ENCODE results near the gene PARD3B.

PARD3B gene

GRCh38 chr2:205494537-205495235, 949.4 kb downstream of the PARD3B start:
- no peak for DNase-seq

- DNase-seq, result no peak
Measured at GRCh38 chr2:205495819-205496218, 950.5 kb downstream of the PARD3B start.

- no peak for DNase-seq
Measured at GRCh38 chr2:205496370-205496769, 951.1 kb downstream of the PARD3B start.

DNA sequence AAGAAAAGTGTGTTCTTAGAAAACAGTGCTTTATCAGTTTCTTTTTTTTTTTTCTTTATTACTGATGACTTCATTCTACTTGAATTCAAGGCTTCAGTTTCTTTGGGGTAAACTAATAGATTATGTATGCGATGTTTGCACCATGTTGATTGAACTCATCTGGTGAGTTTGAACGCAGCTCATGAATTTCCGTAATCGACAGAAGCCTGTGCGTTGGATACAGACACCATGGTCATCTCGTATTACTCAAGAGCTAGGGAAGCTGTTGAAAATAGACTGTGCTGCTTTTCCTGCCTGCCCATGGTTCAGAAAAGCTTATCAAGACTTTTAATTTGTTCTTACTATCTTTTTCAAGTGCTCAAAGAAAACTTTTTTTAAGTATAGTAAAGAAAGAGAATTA, 951.5 kb downstream of the PARD3B start:
- DNase-seq, result no peak

GRCh38 chr2:205499006-205499405, 953.7 kb downstream of the PARD3B start:
- no peak for DNase-seq

GRCh38 chr2:205500065-205500464, 954.8 kb downstream of the PARD3B start:
- DNase-seq, result peak; percentile 13 to 46 (median 22)

DNA sequence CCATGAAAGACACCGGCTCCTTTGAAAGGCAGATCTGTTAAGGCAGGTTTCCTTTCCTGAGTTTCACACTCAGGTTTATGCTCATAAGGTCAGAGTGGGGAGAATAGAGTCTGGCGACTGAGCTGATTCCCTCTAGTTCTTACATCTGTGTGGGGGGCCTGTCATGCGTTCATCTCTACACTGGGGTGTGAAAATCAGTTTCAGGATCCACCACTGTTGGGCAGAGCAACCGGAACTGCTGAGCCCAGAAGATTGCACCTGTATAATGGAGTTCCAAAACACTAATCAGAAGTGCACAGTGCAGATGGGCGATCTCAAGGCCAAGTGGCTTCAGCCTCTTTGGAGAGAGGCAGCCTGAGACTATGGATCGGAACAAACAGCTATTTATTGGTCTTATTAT, 955.7 kb downstream of the PARD3B start:
- no peak for DNase-seq

DNA sequence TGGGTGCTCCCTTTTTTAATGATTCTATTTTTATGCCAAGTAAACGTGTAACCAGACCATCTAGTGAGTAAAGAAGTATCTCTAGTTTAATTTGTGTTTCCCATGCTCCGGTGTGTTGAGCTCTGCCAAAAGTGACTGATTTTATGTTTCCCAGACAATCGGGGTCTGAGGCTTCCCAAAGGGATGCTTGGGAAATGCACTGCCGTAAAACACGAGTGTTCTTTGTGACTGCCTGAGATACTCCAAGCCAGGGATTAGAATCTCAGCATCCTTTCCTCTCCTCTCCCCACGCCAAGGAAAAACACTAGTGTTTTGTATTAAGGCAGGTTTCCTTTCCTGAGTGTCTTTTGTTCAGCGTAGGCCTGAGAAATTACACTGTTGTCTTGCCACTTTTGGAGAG, 956.6 kb downstream of the PARD3B start:
- no peak for DNase-seq

- DNase-seq, result no peak
Measured at GRCh38 chr2:205505371-205505770, 960.1 kb downstream of the PARD3B start.

GRCh38 chr2:205509655-205510054, 964.4 kb downstream of the PARD3B start:
- no peak for DNase-seq

DNA sequence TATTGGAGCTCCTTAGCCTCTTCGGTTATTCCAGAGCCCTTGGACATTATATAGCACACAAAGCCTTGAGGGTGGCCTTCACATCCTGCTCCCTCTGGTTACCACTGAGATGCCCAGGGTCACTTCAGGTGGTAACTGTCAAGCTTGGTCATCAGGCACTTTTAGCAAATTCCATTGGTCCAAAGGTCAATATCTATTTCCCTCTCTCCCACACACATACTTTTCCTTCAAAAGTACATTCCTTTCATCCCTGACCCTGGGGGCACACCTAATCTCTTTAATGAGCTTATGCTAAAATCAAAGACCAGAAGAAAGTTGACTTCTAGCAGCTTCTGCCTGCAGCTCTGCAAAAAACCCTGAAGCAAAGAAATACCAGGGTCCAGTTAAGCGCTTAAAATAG, 965.1 kb downstream of the PARD3B start:
- no peak for DNase-seq

- DNase-seq, result peak in 1 of 3 donors; percentile 6
Measured at GRCh38 chr2:205511221-205511620, 965.9 kb downstream of the PARD3B start.

GRCh38 chr2:205511641-205512040, 966.4 kb downstream of the PARD3B start:
- no peak for DNase-seq

DNA sequence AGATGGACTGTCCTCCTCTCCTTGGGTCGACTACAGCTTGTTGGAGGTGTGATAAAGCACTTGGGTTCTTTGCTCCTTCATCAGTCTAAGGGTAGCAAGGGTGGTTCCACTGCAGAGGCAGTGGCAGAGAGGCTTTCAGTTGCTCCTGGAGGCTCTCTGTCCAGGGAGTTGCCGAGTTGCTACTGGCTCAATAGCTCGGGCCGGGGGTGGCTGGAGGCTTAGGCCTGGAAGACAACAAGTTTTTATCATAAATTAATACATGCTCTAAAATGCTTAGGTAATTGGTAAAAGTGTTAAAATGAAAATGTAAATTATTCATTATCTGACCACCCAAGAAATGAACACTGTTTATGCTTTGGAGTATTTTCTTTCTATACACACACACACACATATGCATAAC, 975.0 kb downstream of the PARD3B start:
- no peak for DNase-seq

DNA sequence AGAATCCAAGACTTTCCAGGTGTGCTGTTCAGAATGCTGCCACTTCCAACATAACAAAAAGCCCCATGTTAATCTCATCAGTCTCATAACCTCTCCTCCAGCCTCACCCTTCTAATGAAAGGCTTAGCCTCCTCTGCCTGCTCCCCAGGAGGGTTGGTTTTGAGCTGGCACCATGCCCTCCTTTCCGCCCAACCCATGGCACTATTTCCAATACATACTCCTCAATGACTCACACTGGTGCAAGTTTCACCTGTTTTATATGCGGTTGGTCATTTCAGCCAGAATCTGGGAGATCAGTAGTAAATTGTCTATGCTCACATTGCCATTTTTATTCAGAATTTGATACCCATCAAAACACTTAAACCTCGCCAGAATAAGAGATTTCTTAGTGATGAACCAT, 979.4 kb downstream of the PARD3B start:
- DNase-seq, result no peak

DNA sequence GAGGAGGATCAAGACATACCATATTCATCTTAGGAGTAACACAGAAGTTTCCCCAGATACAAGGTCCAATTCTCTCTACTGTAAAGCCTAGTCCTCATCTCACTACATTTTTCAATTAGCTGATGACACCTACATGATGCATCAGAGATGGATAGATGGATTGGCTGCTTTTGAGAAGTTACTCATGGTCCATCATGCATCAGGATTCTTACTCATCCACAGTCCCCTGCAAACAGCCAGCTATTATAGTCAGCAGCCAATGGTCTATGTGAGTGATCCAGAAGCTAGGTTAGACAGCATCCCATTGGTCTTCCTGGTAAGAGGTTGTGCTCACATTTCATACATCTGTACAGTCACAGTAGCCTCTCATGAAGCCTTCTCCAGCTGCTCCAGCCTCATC, 982.5 kb downstream of the PARD3B start:
- peak in 2 of 3 donors; percentile 17 to 36 for DNase-seq

DNA sequence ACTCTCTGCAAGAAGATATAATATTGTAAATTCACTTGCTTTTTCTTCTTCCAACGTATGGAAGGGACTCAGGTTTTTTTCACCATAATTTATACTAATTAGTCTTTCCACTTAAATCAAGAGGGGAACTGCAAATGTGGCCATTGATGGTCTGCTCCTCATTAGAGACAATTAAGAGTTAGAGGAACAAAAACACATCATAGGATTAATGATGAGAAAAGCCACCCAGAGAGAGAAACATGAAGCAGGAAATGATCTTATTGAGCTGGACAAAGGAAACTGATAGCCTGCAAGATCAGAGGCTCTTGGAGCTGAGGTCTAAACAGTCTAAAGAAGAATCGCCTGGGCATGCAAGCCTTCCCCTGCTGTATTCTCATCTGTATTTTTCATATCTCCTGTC, 985.8 kb downstream of the PARD3B start:
- no peak for DNase-seq

DNA sequence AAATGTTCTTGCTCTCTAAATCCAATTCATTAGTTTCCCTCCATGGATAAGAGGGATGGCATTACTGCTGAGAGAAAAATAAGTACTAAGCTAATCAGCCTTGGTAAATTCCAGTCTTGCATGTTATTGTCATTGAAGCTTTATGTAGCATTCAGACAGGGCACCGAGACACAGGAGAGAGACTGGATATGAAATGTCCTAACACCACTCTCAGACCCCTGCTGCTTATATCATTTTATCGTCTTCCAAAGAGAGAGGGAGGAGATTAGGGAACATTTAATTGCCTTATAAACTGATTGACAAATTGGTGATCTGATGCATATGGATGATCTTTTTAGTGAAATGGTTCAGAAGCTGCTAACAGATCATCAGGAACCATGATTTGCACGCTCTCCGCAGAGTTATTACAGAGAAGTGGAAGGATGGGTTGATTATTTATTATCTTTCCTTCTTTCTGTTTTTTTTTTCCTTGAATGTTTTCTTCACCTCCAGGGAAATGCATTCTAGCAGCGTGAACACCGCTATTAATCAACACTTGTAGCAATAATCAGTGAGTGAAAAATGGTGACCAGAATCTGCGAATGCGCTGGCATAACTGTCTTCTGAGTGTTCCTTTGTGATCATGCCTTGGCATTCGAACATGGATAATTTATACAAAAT, 986.3 kb downstream of the PARD3B start:
- DNase-seq, result no peak

DNA sequence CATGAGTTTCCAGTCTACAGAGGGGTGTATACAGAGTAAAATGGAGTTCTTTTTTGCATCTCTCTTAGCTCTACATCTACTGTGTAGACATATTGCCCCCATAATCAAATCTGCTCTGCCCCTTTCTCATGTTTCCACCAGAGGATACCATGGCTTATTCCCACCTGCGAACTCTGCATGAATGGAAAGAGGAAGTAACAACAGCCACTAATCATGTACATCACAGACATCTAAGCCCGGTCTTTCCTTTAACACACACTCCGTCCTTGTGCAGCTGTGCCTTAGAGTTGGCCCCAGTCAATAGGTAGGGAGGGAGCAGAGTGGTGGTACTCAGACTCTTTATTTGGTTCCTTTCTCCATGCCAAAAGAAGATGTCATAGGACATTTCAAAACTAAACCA, 989.7 kb downstream of the PARD3B start:
- DNase-seq, result no peak

GRCh38 chr2:205539603-205540002, 994.3 kb downstream of the PARD3B start:
- no peak for DNase-seq

DNA sequence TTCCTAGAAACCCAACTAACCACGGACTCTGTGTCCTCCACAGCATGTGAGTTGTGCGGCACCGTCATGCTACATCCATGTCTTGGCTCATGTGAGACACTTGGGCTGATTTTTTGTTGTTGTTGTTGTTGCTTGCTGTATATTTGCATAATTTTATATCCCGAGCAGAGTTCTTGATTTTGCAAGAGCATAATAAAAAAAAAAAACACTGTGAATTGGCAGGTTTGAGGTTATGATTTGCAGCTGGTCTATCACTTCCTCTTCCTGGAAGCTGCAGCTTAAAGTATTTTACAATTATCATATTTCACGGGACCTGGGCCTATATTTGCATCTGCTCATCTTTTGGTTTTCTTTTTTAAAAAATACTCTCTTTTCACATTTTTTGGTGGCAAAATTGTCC, 994.8 kb downstream of the PARD3B start:
- DNase-seq, result peak in 2 of 3 donors; percentile 35 to 36

GRCh38 chr2:205543262-205543843, 998.1 kb downstream of the PARD3B start:
- peak; percentile 27 to 57 (median 55) for DNase-seq

GRCh38 chr2:205543937-205544702, 998.8 kb downstream of the PARD3B start:
- peak; percentile 6 to 72 (median 58) for DNase-seq
